ENCODE measurements around the gene TCF7L2. TPM values are rescaled to one million over a fixed set of nuclear protein-coding genes. Genes with fewer than 3 reads are reported as not detected.

The TCF7L2 gene
- polyA plus RNA-seq, 3 donors, result 2.1 to 23.5 (median 6.1) TPM

GRCh38 chr10:113202011-113202410, 252.0 kb downstream of the TCF7L2 start:
- intact Hi-C loops (cut with micrococcal nuclease), result no loop called here
- Mint-ChIP-seq H3K36me3 (peaks cover 0 to 3% of the 10 kb centered on the region in 2 donors), H3K4me1 (no peaks in the 10 kb centered on the region), H3K9me3 (peaks cover 7 to 27% (median 27%) of the 10 kb centered on the region in 7 donors), H3K4me3 (no peak overlapping the region), H3K27ac (no peak overlapping the region), H3K27me3 (ENCODE audit: low read depth in 3 of 3) (peaks cover 0 to 1% (median 0%) of the 10 kb centered on the region in 3 donors)
- no peak for DNase-seq
- no peak for TF ChIP-seq CTCF (IDR thresholded peaks at IDR 0.05)
- H3K27me3 ChIP-seq (ENCODE audit: control insufficient read depth in 2 of 2, insufficient read depth in 2 of 2, low read length in 2 of 2), result no peaks in the 10 kb centered on the region
- WGBS (ENCODE audit: insufficient coverage), result 89% methylated on average over 2 of the region's 4 CpGs
- H3K4me1 ChIP-seq (ENCODE audit: control insufficient read depth in 1 of 2, insufficient read depth in 2 of 2, low read length in 2 of 2), result no peaks in the 10 kb centered on the region
- no peaks in the 10 kb centered on the region for H3K79me2 ChIP-seq (ENCODE audit: insufficient read depth, low read length)
- no peak overlapping the region for H3K4me3 ChIP-seq (replicated peaks in 1 of 3; ENCODE audit: low read depth in 2 of 3, low read length in 3 of 3)
- no peaks in the 10 kb centered on the region for H3K36me3 ChIP-seq (replicated peaks in 1 of 2; ENCODE audit: control insufficient read depth in 1 of 2, insufficient read depth in 2 of 2, low read length in 2 of 2)
- H3K27ac ChIP-seq (ENCODE audit: low read depth in 1 of 2, low read length in 2 of 2), result no peak overlapping the region
- H3K9me3 ChIP-seq (replicated peaks in 1 of 2; ENCODE audit: control insufficient read depth in 1 of 2, insufficient read depth in 1 of 2, low read length in 2 of 2), result peaks cover 0 to 5% of the 10 kb centered on the region in 2 donors
- H2AFZ ChIP-seq (ENCODE audit: insufficient read depth, low read depth, low read length, poor library complexity, severe bottlenecking), result no peak overlapping the region
- H3K4me2 ChIP-seq (replicated peaks; ENCODE audit: extremely low read depth, low read length, poor library complexity, severe bottlenecking), result no peak overlapping the region
- no peaks in the 10 kb centered on the region for H4K20me1 ChIP-seq (ENCODE audit: insufficient read depth, low read length)
- no peak overlapping the region for H3K9ac ChIP-seq (ENCODE audit: insufficient read depth, low read length, poor library complexity, severe bottlenecking)

DNA sequence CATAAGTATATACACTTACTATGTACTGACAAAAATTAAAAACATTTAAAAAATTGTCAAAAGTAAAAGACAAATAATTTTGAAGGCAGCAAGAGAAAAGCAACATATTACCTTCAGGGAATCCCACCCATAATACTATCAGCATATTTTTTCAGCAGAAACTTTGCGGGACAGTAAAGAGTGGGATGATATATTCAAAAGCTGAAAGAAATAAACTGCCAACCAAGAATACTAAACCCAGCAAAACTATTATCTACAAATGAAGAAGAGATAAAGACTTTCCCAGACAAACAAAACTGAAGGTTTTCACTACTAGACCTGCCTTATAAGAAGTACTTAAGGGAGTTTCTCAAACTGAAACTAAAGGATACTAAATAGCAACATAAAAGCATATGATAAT, 257.9 kb downstream of the TCF7L2 start:
- no peak for DNase-seq
- no peak overlapping the region for H3K4me2 ChIP-seq (replicated peaks; ENCODE audit: extremely low read depth, low read length, poor library complexity, severe bottlenecking)
- no peak for TF ChIP-seq CTCF (IDR thresholded peaks at IDR 0.05)
- intact Hi-C loops (cut with micrococcal nuclease), result no loop called here
- no peaks in the 10 kb centered on the region for H3K27me3 ChIP-seq (ENCODE audit: control insufficient read depth in 2 of 2, insufficient read depth in 2 of 2, low read length in 2 of 2)
- H3K36me3 Mint-ChIP-seq, result peaks cover 0 to 3% of the 10 kb centered on the region in 2 donors
- no peak overlapping the region for H3K27ac Mint-ChIP-seq
- no peaks in the 10 kb centered on the region for H3K79me2 ChIP-seq (ENCODE audit: insufficient read depth, low read length)
- no peak overlapping the region for H3K4me3 ChIP-seq (replicated peaks in 1 of 3; ENCODE audit: low read depth in 2 of 3, low read length in 3 of 3)
- H2AFZ ChIP-seq (ENCODE audit: insufficient read depth, low read depth, low read length, poor library complexity, severe bottlenecking), result no peak overlapping the region
- no peaks in the 10 kb centered on the region for H3K4me1 ChIP-seq (ENCODE audit: control insufficient read depth in 1 of 2, insufficient read depth in 2 of 2, low read length in 2 of 2)
- no peaks in the 10 kb centered on the region for H3K4me1 Mint-ChIP-seq
- H3K9ac ChIP-seq (ENCODE audit: insufficient read depth, low read length, poor library complexity, severe bottlenecking), result no peak overlapping the region
- H3K36me3 ChIP-seq (replicated peaks in 1 of 2; ENCODE audit: control insufficient read depth in 1 of 2, insufficient read depth in 2 of 2, low read length in 2 of 2), result no peaks in the 10 kb centered on the region
- no peaks in the 10 kb centered on the region for H4K20me1 ChIP-seq (ENCODE audit: insufficient read depth, low read length)
- no peak overlapping the region for H3K27ac ChIP-seq (ENCODE audit: low read depth in 1 of 2, low read length in 2 of 2)
- H3K4me3 Mint-ChIP-seq, result no peak overlapping the region
- peaks cover 0 to 18% of the 10 kb centered on the region in 2 donors for H3K9me3 ChIP-seq (replicated peaks in 1 of 2; ENCODE audit: control insufficient read depth in 1 of 2, insufficient read depth in 1 of 2, low read length in 2 of 2)
- H3K9me3 Mint-ChIP-seq, result peaks cover 17 to 40% (median 29%) of the 10 kb centered on the region in 7 donors
- no CpG with 5 or more reads among the region's 1 CpG for WGBS (ENCODE audit: insufficient coverage)
- no peaks in the 10 kb centered on the region for H3K27me3 Mint-ChIP-seq (ENCODE audit: low read depth in 3 of 3)
